Keratinocyte (primary cell): ENCODE measurements around the gene OBSCN. TPM values are rescaled to one million over a fixed set of nuclear protein-coding genes. Genes with fewer than 3 reads are reported as not detected.

ENCODE experiments used
- DNase-seq: peaks from one replicate; pipeline ENCODE4 v3.0.0-alpha.2; 2011; ENCODE audit warnings: low read depth, missing footprints, low spot score
- FAIRE-seq: peaks from 2 replicates; lab custom pipeline; 2011; peaks lifted over from hg19 to GRCh38; lab: Jason Lieb, UNC
- H2AFZ ChIP-seq: 2 replicates; pipeline ENCODE4 v1.6.0; 2012; ENCODE audit warnings: low read length, control low read depth, inconsistent platforms; ENCODE audit not compliant: control insufficient read depth
- H3K27ac ChIP-seq: 2 replicates; pipeline ENCODE4 v1.5.1; 2011; ENCODE audit warnings: low read length; ENCODE audit not compliant: control insufficient read depth, insufficient read depth
- H3K27me3 ChIP-seq: 3 replicates; pipeline ENCODE4 v1.6.0; 2011; ENCODE audit warnings: low read length; ENCODE audit not compliant: control insufficient read depth, insufficient read depth; ENCODE audit errors: extremely low read depth
- H3K36me3 ChIP-seq, 2 experiments: 2 replicates in 1 of 2; 3 replicates in 1 of 2; pipeline ENCODE4 v1.5.1; 2011; ENCODE audit warnings: low read length in 2 of 2, mild to moderate bottlenecking in 1 of 2; ENCODE audit not compliant: control insufficient read depth in 2 of 2, insufficient read depth in 2 of 2; ENCODE audit errors: extremely low read depth in 1 of 2
- H3K4me1 ChIP-seq: 3 replicates; pipeline ENCODE4 v1.5.1; 2011; ENCODE audit warnings: low read length; ENCODE audit not compliant: control insufficient read depth, insufficient read depth; ENCODE audit errors: extremely low read depth
- H3K4me2 ChIP-seq: 3 replicates; pipeline ENCODE4 v1.6.0; 2011; ENCODE audit warnings: low read depth, low read length; ENCODE audit not compliant: control insufficient read depth, insufficient read depth; ENCODE audit errors: extremely low read depth
- H3K4me3 ChIP-seq, 3 experiments: fragments of 200-600 bp in 1 of 3; sonication (generic) in 1 of 3; 2 replicates in 2 of 3; 3 replicates in 1 of 3; pipeline ENCODE4 v1.5.1; 2011 to 2016; ENCODE audit warnings: low read length in 3 of 3, mild to moderate bottlenecking in 3 of 3, control low read depth in 2 of 3, inconsistent platforms in 1 of 3, low read depth in 1 of 3, mixed read lengths in 1 of 3, mixed run types in 1 of 3, moderate library complexity in 1 of 3; ENCODE audit not compliant: control insufficient read depth in 2 of 3, insufficient read depth in 2 of 3; ENCODE audit errors: extremely low read depth in 1 of 3
- H3K79me2 ChIP-seq: 2 replicates; pipeline ENCODE4 v1.6.0; 2012; ENCODE audit warnings: low read length; ENCODE audit not compliant: control insufficient read depth, insufficient read depth
- H3K9ac ChIP-seq: 3 replicates; pipeline ENCODE4 v1.6.0; 2011; ENCODE audit warnings: low read length; ENCODE audit not compliant: control insufficient read depth, insufficient read depth; ENCODE audit errors: extremely low read depth
- H3K9me1 ChIP-seq: 3 replicates; pipeline ENCODE4 v1.6.0; 2011; ENCODE audit warnings: low read length; ENCODE audit not compliant: control insufficient read depth, insufficient read depth; ENCODE audit errors: extremely low read depth
- H3K9me3 ChIP-seq: 2 replicates; pipeline ENCODE4 v1.5.1; 2012; ENCODE audit warnings: low read depth, low read length; ENCODE audit not compliant: control insufficient read depth
- H4K20me1 ChIP-seq: 3 replicates; pipeline ENCODE4 v1.6.0; 2011; ENCODE audit warnings: low read length; ENCODE audit not compliant: control insufficient read depth, insufficient read depth; ENCODE audit errors: extremely low read depth
- EZH2 ChIP-seq: IDR thresholded peaks from one replicate; pipeline ENCODE4 v1.6.1; 2012; ENCODE audit warnings: inconsistent platforms, mild to moderate bottlenecking, low read length, moderate library complexity
- dilution Hi-C: fragments of 300-500 bp; cut with MboI; formaldehyde crosslinking; loops from one replicate; pipeline ENCODE4 v1.7.0; 2020; ENCODE audit warnings: low sequenced_read_pairs; ENCODE audit not compliant: extremely low pct_ligation_motif_present
- polyA plus RNA-seq, 5 experiments: library from polyadenylated mRNA; depleted of rRNA in 3 of 5; stranded (reverse) in 3 of 5; stranded (forward) in 1 of 5; unstranded in 1 of 5; fragments of >200 nt; gene quantifications; 1 replicate in 1 of 5; 2 replicates in 3 of 5; 3 replicates in 1 of 5; pipeline versions ENCODE4 v1.2.1 to v1.2.3, GENCODE V29; 2011 to 2012; ENCODE audit warnings: missing spikeins in 2 of 5, low read depth in 1 of 5, low replicate concordance in 1 of 5
- TF ChIP-seq, protein P1 (sequence below), 3 experiments: IDR thresholded peaks in 1 of 3; conservative IDR thresholded peaks in 1 of 3; optimal IDR thresholded peaks in 1 of 3; 2 replicates in 2 of 3; 3 replicates in 1 of 3; pipeline versions ENCODE3 to v1.5.1; 2011; ENCODE audit warnings: low read length in 3 of 3, mild to moderate bottlenecking in 3 of 3, moderate library complexity in 2 of 3, control low read depth in 1 of 3, inconsistent platforms in 1 of 3; ENCODE audit not compliant: insufficient read depth in 2 of 3; ENCODE audit errors: extremely low read depth in 1 of 3

Gene OBSCN
- polyA plus RNA-seq, 1 donor (not counting 4 experiments of a cell fraction or from before 2014, with no cell fraction given) = 1.8 TPM

GRCh38 chr1:228222548-228222947 is 14.7 kb downstream of the OBSCN start:
- FAIRE-seq (no peak), DNase-seq (no peak)
- H4K20me1 ChIP-seq = no peaks in the 10 kb centered on the region
- no peaks in the 10 kb centered on the region for H3K4me1 ChIP-seq
- TF ChIP-seq, protein P1, sequence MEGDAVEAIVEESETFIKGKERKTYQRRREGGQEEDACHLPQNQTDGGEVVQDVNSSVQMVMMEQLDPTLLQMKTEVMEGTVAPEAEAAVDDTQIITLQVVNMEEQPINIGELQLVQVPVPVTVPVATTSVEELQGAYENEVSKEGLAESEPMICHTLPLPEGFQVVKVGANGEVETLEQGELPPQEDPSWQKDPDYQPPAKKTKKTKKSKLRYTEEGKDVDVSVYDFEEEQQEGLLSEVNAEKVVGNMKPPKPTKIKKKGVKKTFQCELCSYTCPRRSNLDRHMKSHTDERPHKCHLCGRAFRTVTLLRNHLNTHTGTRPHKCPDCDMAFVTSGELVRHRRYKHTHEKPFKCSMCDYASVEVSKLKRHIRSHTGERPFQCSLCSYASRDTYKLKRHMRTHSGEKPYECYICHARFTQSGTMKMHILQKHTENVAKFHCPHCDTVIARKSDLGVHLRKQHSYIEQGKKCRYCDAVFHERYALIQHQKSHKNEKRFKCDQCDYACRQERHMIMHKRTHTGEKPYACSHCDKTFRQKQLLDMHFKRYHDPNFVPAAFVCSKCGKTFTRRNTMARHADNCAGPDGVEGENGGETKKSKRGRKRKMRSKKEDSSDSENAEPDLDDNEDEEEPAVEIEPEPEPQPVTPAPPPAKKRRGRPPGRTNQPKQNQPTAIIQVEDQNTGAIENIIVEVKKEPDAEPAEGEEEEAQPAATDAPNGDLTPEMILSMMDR (optimal IDR thresholded peaks at IDR 0.05 in 1 of 3, IDR thresholded peaks at IDR 0.05 in 1 of 3, conservative IDR thresholded peaks at IDR 0.05 in 1 of 3; ENCODE audit: extremely low read depth in 1 of 3, insufficient read depth in 2 of 3, low read length in 3 of 3) = no peak
- TF ChIP-seq EZH2 = no peak
- H3K9me3 ChIP-seq = peaks cover 2% of the 10 kb centered on the region
- dilution Hi-C loops = no loop called here
- no peaks in the 10 kb centered on the region for H3K27me3 ChIP-seq
- peaks cover 7 to 11% of the 10 kb centered on the region in 2 experiments for H3K36me3 ChIP-seq
- no peak overlapping the region for H3K27ac ChIP-seq
- H3K4me3 ChIP-seq = no peak overlapping the region
- H2AFZ ChIP-seq = no peak overlapping the region
- no peak overlapping the region for H3K4me2 ChIP-seq
- H3K9ac ChIP-seq = no peak overlapping the region
- H3K9me1 ChIP-seq = no peaks in the 10 kb centered on the region
- H3K79me2 ChIP-seq = no peaks in the 10 kb centered on the region

DNA sequence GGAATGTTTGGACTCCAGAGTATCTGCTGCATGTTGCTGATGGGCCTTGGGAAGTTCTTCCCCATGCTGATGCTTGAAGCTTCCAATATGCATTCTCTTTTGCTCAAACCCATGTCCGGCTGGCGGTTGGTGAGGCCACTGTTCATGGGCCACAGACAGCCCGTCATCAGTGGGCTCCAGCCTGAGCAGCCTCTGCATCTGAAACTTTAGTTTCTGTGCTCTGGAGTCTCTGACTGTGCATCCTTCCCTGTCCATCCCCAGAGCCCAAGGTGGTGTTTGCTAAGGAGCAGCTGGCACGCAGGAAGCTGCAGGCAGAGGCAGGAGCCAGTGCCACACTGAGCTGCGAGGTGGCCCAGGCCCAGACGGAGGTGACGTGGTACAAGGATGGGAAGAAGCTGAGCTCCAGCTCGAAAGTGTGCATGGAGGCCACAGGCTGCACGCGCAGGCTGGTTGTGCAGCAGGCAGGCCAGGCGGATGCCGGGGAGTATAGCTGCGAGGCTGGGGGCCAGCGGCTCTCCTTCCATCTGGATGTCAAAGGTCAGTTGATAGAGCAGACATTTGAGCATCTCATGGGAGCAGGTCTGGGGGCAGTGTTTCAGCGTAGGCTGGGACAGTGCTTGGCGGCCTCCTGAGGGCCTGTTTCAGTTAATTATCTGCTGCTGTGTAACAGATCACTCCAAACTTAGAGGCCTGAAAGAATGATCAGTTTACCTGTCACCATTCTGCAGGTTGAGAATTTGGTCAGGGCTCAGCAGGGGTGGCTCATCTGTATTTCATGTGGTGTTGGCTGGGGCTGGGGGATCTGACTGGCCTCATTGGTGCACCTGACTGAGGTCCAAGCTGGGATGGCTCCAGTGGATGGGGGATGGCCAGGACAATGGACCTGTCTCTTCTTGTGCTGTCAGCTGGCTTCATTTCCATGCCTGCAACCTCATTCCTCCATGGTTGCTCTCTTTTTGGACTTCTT is 16.6 kb downstream of the OBSCN start:
- dilution Hi-C loops = no loop called here
- TF ChIP-seq, protein P1 (optimal IDR thresholded peaks at IDR 0.05 in 1 of 3, IDR thresholded peaks at IDR 0.05 in 1 of 3, conservative IDR thresholded peaks at IDR 0.05 in 1 of 3; ENCODE audit: extremely low read depth in 1 of 3, insufficient read depth in 2 of 3, low read length in 3 of 3) = no peak
- TF ChIP-seq EZH2 = no peak
- FAIRE-seq = no peak

More for the DNA sequence above, 16.6 kb downstream of the OBSCN start:
- H3K4me1 ChIP-seq = peaks cover 11% of the 10 kb centered on the region
- H3K36me3 ChIP-seq = peaks cover 7 to 11% of the 10 kb centered on the region in 2 experiments
- no peak overlapping the region for H3K4me2 ChIP-seq
- H3K27ac ChIP-seq = no peak overlapping the region
- H3K79me2 ChIP-seq = no peaks in the 10 kb centered on the region
- peaks cover 2% of the 10 kb centered on the region for H3K9me3 ChIP-seq
- no peak overlapping the region for H3K4me3 ChIP-seq
- H3K27me3 ChIP-seq = no peaks in the 10 kb centered on the region
- H4K20me1 ChIP-seq = no peaks in the 10 kb centered on the region
- H3K9ac ChIP-seq = no peak overlapping the region
- DNase-seq = no peak
- H2AFZ ChIP-seq = no peak overlapping the region
- no peaks in the 10 kb centered on the region for H3K9me1 ChIP-seq
